Activated T-cell treated with anti-CD3 and anti-CD28 coated beads, Interleukin-2, amount 50 U/mL, for 1 hour (primary cell): ENCODE results near the gene NUDCD2.
A peak's percentile ranks its signal among the peaks of the same experiment; 100 is the strongest.
"Not testable (repeated sequence)": the region's sequence is repeated elsewhere in the genome, so short reads cannot be mapped to it uniquely, and the experiment has no call there.

Experiments
- DNase-seq: peaks from one replicate; pipeline ENCODE4 v3.0.0-alpha.2; 2020

Gene NUDCD2

DNA sequence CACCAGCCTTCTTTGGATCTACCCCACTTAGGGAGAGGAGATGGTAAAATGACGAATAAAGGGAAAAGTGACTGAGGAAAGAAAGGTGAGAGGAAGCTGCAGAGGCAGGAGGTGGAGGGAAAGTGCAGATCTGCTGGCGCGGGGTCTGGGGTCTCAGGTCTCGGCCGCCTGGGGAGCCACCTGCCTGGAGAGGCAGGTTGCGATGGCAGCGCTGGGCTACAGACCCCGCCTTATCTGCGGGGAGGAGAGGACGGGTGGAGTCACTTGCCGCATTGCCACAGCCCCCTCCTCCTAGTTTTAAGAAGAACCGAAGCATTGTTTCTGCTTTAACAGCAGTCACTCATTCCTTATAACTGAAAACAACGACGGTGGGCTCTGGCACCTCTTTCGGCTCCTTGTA, 44.2 kb downstream of the NUDCD2 start:
- not testable (repeated sequence) for DNase-seq

DNA sequence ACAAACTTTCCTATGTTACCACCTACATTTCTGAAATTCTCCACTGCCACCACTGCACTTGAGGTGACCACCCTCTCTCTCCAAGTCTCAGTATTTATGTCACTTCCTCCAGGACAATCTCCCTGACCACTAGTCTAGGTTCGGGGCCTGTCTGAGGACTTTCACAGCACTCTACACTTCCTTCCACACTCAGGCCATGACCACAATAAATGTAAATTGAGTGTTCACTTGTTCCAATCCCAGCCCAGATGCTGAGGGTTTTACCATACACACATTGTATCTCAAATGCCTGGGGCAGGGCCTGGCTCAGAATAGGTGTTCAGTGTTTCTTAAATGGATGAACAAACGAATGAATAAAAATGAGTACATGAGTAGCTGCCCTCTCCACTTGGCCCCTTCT, 49.4 kb downstream of the NUDCD2 start:
- DNase-seq = no peak

DNA sequence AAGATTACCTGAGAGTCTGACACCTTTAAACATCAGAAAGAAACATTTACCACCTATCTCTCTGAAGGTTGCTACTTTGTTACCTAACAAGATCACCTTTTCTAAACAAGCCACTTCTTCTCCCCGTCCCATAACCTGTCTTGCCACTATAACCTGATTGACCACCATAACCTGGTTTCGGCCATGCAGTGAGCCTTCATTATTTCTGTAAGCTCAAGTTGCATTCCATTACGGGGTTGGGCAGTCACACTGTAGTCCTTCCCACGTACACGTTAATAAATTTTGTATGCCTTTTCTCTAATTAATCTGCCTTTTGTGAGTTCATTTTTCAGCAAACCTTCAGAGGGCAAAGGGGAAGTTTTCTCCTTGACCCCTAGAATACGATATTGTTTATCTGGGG, 50.5 kb downstream of the NUDCD2 start:
- DNase-seq = no peak

DNA sequence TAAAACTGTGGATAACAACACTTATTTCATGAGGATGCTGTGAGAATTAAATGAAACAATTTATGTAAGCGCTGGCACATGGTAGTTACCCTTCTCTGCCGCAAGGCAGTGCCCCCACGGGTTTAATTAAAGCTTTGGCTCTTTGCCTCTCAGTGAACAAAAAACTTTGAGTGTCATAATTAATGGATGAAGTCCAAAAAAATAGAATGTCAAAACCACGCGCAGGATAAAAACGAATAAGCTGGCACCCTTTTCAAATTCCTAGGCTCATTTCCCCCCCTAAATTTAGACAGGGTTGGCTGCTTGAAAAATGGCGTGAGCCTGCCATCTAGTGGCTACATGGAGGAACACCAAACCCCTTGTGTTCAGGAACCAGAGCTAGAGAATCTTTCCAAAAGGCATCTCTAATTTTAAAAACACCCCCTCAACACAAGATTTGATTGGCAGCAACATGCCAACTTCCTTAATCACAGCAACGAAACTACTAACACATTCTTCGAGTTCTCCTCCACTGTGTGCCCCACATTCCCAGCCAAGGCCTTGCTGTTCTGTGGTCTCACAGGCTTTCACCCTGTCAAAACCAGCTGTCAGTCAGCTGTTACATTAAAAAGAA, 51.5 kb downstream of the NUDCD2 start:
- peak; percentile 59 for DNase-seq

DNA sequence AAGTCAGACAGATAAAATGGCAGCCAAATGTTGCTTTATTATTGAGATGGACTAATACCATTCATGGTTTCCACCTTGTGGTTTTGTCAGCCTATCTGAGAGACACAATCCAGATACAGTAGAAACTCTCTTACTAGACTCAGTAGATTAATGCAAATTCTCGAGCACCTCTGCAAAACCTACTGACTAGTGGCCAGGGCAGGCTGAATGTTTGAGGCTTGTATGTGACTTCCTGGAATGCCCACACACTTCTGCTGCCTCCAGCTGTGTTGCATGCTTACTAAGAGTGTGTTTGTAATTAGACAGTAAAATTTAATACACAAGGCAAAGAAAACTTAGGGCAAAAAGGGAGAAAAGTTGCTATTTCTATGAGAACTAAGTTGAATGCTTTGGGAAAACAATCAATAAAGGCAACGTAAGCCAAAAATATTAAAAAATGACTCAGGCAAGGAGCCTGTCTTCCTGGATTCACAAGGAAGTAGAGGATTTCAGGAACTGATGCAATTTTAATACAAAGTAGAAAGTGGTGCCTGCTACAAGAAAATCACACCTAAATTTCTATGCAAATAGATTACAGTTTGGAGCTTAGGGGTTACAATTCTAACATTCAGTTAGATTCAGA, 52.8 kb downstream of the NUDCD2 start:
- no peak for DNase-seq

DNA sequence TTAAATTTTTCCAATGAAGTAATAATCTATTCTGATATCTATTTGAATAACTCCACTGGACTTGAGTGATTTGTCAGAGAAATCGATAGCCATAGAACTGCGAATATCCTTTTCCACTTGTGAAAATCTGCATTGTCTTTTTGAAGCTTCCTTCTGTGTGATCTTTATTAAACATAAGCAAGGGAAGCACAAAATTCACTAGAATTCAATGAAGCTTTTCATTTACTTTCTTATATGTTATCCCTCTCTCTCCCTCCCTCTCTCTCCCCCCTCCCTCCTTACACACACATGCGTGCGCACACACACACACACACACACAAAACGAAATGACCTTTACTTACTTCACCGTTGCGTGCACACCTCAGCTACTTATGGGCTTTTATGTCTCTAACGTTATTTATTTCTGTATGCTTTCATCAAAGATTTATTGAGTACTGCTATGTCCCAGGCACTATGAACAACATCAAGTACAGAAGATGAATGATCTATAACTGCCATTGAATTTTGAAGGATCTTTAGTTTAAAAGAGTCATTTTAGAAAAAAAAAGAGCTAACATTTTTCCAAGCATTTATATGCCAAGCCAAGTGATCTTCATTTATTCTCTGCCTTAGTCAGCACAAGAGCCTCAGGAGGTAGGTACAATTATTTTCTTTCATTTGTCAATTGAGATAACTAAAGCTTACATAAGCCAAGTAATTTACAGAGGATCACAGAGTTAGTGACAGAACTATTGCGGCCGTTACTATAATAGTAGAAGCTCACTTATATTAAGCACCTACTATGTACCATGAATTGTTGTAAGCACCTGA, 55.3 kb downstream of the NUDCD2 start:
- DNase-seq = no peak

DNA sequence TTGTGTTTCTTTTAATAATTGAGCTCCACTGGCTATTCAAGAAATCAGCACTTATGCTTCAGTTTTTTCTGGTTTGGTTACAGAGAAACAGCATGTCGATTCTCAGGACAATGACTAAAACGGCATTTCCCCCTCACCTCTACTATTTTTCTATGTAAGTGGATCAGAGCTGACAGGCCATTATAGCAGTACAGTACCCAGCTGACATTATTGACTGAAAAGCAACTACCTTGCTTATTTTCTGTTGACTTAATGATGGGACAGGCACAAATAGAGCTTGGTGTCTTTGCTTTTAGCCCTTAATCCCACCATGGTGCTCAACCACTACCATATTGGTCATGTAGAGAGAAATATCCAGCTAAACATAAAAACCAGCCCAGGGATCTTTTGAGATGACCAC, 57.9 kb downstream of the NUDCD2 start:
- DNase-seq = no peak

DNA sequence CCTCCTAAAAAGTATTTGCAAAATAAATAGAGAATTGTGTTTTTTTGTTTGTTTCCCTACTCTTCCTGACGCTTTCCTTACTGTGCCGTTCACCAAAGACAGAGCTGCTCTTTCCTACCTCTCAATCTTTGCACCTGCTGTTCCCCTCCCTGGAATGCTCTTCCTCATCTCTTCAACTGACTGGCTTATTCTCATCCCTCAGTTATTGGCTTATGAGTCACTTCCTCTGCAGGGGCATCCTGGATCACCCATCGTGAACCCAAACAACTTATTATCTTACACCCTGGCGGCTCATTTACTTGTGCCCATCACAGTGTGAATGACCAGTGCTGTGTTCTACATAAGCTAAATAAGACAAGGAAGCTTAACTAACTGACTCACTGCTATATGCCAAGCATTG, 58.6 kb downstream of the NUDCD2 start:
- no peak for DNase-seq

DNA sequence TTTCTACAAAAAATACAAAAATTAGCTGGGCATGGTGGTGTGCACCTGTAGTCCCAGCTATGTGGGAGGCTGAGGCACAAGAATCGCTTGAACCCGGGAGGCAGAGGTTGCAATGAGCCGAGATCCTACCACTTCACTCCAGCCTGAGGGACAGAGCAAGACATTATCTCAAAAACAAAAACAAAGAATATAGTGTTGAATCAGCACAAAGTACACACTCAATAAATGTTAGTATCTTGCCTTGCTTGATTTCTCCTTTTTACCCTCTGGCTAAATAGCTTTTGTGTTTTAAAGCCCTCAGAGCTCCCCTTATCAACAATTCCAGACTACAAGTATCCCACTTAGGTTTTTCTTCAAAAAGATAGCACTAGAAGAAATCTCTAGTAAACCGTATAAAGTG, 60.0 kb downstream of the NUDCD2 start:
- DNase-seq = no peak

DNA sequence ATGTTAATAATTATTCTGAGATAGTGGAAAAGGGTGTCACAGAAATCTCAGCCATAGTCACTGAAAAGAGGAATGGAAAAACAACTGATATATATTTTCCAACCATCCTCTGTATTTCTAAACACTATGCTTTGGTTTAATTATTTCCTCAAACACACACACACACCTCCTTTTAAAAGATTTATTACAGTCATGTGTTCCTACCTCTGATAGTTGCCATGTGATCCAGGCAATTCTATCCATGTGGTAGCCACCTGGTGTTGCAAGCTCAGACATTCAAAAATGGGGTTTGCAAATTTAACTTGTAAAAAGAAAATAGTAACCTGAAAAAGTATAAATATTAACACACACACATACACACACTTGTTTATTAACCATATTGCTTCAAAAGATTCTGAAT, 62.5 kb downstream of the NUDCD2 start:
- DNase-seq = no peak

DNA sequence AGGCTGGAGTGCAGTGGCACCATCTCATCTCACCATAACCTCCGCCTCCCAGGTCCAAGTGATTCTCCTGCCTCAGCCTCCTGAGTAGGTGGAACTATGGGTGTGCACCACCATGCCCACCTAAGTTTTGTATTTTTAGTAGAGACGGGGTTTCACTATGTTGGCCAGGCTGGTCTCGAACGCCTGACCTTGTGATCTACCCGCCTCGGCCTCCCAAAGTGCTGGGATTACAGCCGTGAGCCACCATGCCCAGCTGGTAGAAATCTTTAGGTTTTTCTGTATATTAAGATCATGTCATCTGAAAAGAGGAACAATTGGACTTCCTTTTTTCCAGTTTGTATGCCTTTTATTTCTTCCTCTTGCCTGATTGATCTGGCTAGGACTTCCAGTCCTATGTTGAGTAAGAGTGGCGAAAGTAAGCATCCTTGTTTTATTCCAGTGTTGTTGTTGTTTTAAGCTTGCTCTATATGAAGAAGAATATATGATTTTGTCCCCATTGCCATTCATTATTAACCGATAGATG, 63.0 kb downstream of the NUDCD2 start:
- DNase-seq = not testable (repeated sequence)
